CD4-positive, alpha-beta T cell treated with Interleukin-10 for 1 hour (primary cell): ENCODE results near the gene SLMAP.

Experiments used
- DNase-seq: peaks from one replicate; pipeline ENCODE4 v3.0.0-alpha.2; 2020

SLMAP gene

GRCh38 chr3:57949344-57949743 is 193.2 kb downstream of the SLMAP start:
- no peak for DNase-seq

- no peak for DNase-seq
Measured at GRCh38 chr3:57949785-57950615, 193.9 kb downstream of the SLMAP start.

- no peak for DNase-seq
Measured at GRCh38 chr3:57951066-57951882, 195.2 kb downstream of the SLMAP start.

- no peak for DNase-seq
Measured at GRCh38 chr3:57952208-57952631, 196.1 kb downstream of the SLMAP start.

GRCh38 chr3:57952651-57953050 is 196.5 kb downstream of the SLMAP start:
- DNase-seq = no peak

- DNase-seq = no peak
Measured at GRCh38 chr3:57953576-57953975, 197.5 kb downstream of the SLMAP start.

GRCh38 chr3:57956119-57956832 is 200.2 kb downstream of the SLMAP start:
- DNase-seq = no peak

GRCh38 chr3:57956833-57957174 is 200.7 kb downstream of the SLMAP start:
- no peak for DNase-seq

- no peak for DNase-seq
Measured at GRCh38 chr3:57957824-57958223, 201.7 kb downstream of the SLMAP start.

- no peak for DNase-seq
Measured at GRCh38 chr3:57958642-57959422, 202.7 kb downstream of the SLMAP start.

- no peak for DNase-seq
Measured at GRCh38 chr3:57959423-57960173, 203.5 kb downstream of the SLMAP start.

- DNase-seq = no peak
Measured at GRCh38 chr3:57960174-57960505, 204.0 kb downstream of the SLMAP start.

GRCh38 chr3:57961177-57961827 is 205.2 kb downstream of the SLMAP start:
- no peak for DNase-seq

GRCh38 chr3:57961828-57962447 is 205.8 kb downstream of the SLMAP start:
- no peak for DNase-seq

- no peak for DNase-seq
Measured at GRCh38 chr3:57962448-57962834, 206.3 kb downstream of the SLMAP start.

- DNase-seq = no peak
Measured at GRCh38 chr3:57963811-57964346, 207.8 kb downstream of the SLMAP start.

GRCh38 chr3:57966829-57967228 is 210.7 kb downstream of the SLMAP start:
- no peak for DNase-seq

GRCh38 chr3:57967590-57967989 is 211.5 kb downstream of the SLMAP start:
- DNase-seq = no peak

GRCh38 chr3:57968501-57968900 is 212.4 kb downstream of the SLMAP start:
- no peak for DNase-seq

- DNase-seq = no peak
Measured at GRCh38 chr3:57971975-57972374, 215.9 kb downstream of the SLMAP start.
